GM06990 (cell line): ENCODE results near the gene NEK7.

Source experiments
- DNase-seq: peaks from one replicate; pipeline ENCODE4 v3.0.0-alpha.2; 2011; ENCODE audit not compliant: insufficient read length; ENCODE audit errors: extremely low read depth
- H3K27me3 ChIP-seq: replicated peaks from 2 replicates; pipeline ENCODE4 v1.6.0; 2011; ENCODE audit warnings: low read length; ENCODE audit not compliant: control insufficient read depth, insufficient read depth
- H3K36me3 ChIP-seq: 2 replicates; pipeline ENCODE4 v1.5.1; 2011; ENCODE audit warnings: low read length; ENCODE audit not compliant: control insufficient read depth, insufficient read depth
- H3K4me3 ChIP-seq: replicated peaks from 2 replicates; pipeline ENCODE4 v1.5.1; 2011; ENCODE audit warnings: low read depth, mild to moderate bottlenecking, control low read depth, low read length
- CTCF ChIP-seq: IDR thresholded peaks from 2 replicates; pipeline ENCODE4 v1.5.1; 2011; ENCODE audit warnings: low read length, control low read depth, mild to moderate bottlenecking, inconsistent platforms; ENCODE audit not compliant: insufficient read depth, poor library complexity, severe bottlenecking

The NEK7 gene

GRCh38 chr1:198278943-198279342, 122.1 kb downstream of the NEK7 start:
- TF ChIP-seq CTCF: no peak
- Histone ChIP-seq H3K4me3 (no peak overlapping the region), H3K27me3 (no peaks in the 10 kb centered on the region), H3K36me3 (no peaks in the 10 kb centered on the region)
- no peak for DNase-seq

DNA sequence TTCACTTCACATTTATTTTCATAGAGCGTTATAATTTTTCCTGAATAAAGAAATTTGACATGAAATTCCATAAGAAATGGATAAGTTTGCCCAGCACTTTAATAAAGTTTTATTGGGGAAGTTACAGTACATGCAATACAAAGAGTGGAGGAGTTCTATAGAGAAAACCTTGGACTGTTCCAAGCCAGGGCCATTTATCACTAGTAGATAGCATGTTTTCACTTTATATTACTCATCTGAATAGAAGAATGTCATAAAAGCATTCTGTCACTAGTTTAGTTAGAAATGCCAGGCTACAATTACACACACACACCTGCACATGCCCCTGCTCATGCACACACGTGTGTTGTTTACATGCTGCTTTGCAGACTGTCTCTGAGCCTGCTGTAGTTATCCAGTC, 123.3 kb downstream of the NEK7 start:
- DNase-seq: no peak
- TF ChIP-seq CTCF: no peak
- no peaks in the 10 kb centered on the region for H3K36me3 ChIP-seq

GRCh38 chr1:198281911-198282310, 125.1 kb downstream of the NEK7 start:
- DNase-seq: no peak
- Histone ChIP-seq H3K27me3 (no peaks in the 10 kb centered on the region), H3K4me3 (no peak overlapping the region), H3K36me3 (no peaks in the 10 kb centered on the region)
- TF ChIP-seq CTCF: no peak

More for the DNA sequence above, 123.3 kb downstream of the NEK7 start:
- Histone ChIP-seq H3K4me3 (no peak overlapping the region), H3K27me3 (no peaks in the 10 kb centered on the region)

- no peak for DNase-seq
Measured at GRCh38 chr1:198283222-198283621, 126.4 kb downstream of the NEK7 start.

GRCh38 chr1:198287916-198288315, 131.1 kb downstream of the NEK7 start:
- no peaks in the 10 kb centered on the region for H3K36me3 ChIP-seq
- no peak for TF ChIP-seq CTCF
- DNase-seq: no peak

More at GRCh38 chr1:198283222-198283621, 126.4 kb downstream of the NEK7 start:
- TF ChIP-seq CTCF: no peak
- no peak overlapping the region for H3K4me3 ChIP-seq
- no peaks in the 10 kb centered on the region for H3K36me3 ChIP-seq
- H3K27me3 ChIP-seq: no peaks in the 10 kb centered on the region

GRCh38 chr1:198290089-198290683, 133.4 kb downstream of the NEK7 start:
- Histone ChIP-seq H3K36me3 (no peaks in the 10 kb centered on the region), H3K27me3 (no peaks in the 10 kb centered on the region), H3K4me3 (no peak overlapping the region)
- no peak for DNase-seq
- no peak for TF ChIP-seq CTCF

More at GRCh38 chr1:198287916-198288315, 131.1 kb downstream of the NEK7 start:
- H3K4me3 ChIP-seq: no peak overlapping the region
- no peaks in the 10 kb centered on the region for H3K27me3 ChIP-seq
